H1 (cell line): ENCODE data around the gene FKBP8. TPM values are rescaled to one million over a fixed set of nuclear protein-coding genes. Genes with fewer than 3 reads are reported as not detected.

Experiments
- CTCF ChIA-PET: fragments of 300-600 bp; sonication (Branson Sonifier 250); formaldehyde crosslinking; loops from one replicate; lab custom pipeline; 2021; ENCODE audit not compliant: partially characterized antibody; lab: Charles Lee
- POLR2A ChIA-PET: fragments of 300-600 bp; sonication (Branson Sonifier 250); formaldehyde crosslinking; loops from one replicate; lab custom pipeline; 2021; ENCODE audit warnings: inconsistent platforms; ENCODE audit not compliant: partially characterized antibody; lab: Charles Lee
- DNase-seq, 2 experiments: peaks; one replicate each; pipeline versions ENCODE4 v3.0.0 to v3.0.0-alpha.2; 2010 to 2022; ENCODE audit warnings: low spot score in 2 of 2, low read depth in 1 of 2, mixed read lengths in 1 of 2
- FAIRE-seq: peaks from 2 replicates; lab custom pipeline; 2011; peaks lifted over from hg19 to GRCh38; lab: Jason Lieb, UNC
- H2AFZ ChIP-seq: 2 replicates; pipeline ENCODE4 v1.8.1; 2012; ENCODE audit warnings: low read length, inconsistent platforms
- H2AK5ac ChIP-seq: 2 replicates; pipeline ENCODE4 v1.6.1; 2013; ENCODE audit warnings: low read depth, low read length
- H2BK120ac ChIP-seq: replicated peaks from 2 replicates; pipeline ENCODE3; 2013; ENCODE audit warnings: low read depth, low read length, inconsistent platforms
- H2BK12ac ChIP-seq: 2 replicates; pipeline ENCODE4 v1.6.1; 2013; ENCODE audit warnings: low read depth, low read length
- H2BK15ac ChIP-seq: 2 replicates; pipeline ENCODE4 v1.6.1; 2013; ENCODE audit warnings: low read length
- H2BK20ac ChIP-seq: 2 replicates; pipeline ENCODE4 v1.6.1; 2013; ENCODE audit warnings: low read length
- H2BK5ac ChIP-seq: 2 replicates; pipeline ENCODE4 v1.6.1; 2013; ENCODE audit warnings: low read depth, low read length
- H3K14ac ChIP-seq: 2 replicates; pipeline ENCODE4 v1.6.1; 2013; ENCODE audit warnings: inconsistent platforms; ENCODE audit not compliant: insufficient read length
- H3K18ac ChIP-seq: 2 replicates; pipeline ENCODE4 v1.6.1; 2013; ENCODE audit warnings: low read length; ENCODE audit errors: extremely low read depth
- H3K23ac ChIP-seq: 2 replicates; pipeline ENCODE4 v1.6.1; 2013; ENCODE audit warnings: inconsistent platforms; ENCODE audit not compliant: insufficient read length
- H3K23me2 ChIP-seq: 2 replicates; pipeline ENCODE4 v1.6.1; 2013; ENCODE audit warnings: low read depth, low read length
- H3K27ac ChIP-seq: 2 replicates; pipeline ENCODE4 v1.6.1; 2011; ENCODE audit warnings: low read depth, low read length, inconsistent platforms
- H3K27me3 ChIP-seq, 4 experiments: replicated peaks in 1 of 4; 1 replicate in 1 of 4; 2 replicates in 3 of 4; pipeline versions ENCODE4 v1.6.1 to v1.8.1; 2011 to 2013; ENCODE audit warnings: low read length in 3 of 4, mild to moderate bottlenecking in 3 of 4, inconsistent platforms in 2 of 4, mixed read lengths in 2 of 4, moderate library complexity in 1 of 4; ENCODE audit not compliant: control insufficient read depth in 3 of 4, insufficient read depth in 3 of 4; ENCODE audit errors: extremely low read depth in 1 of 4
- H3K36me3 ChIP-seq, 4 experiments: 2 replicates each; pipeline versions ENCODE4 v1.6.1 to v1.8.1; 2011 to 2013; ENCODE audit warnings: mild to moderate bottlenecking in 4 of 4, low read length in 3 of 4, moderate library complexity in 2 of 4, control low read depth in 1 of 4, inconsistent platforms in 1 of 4; ENCODE audit not compliant: insufficient read depth in 4 of 4, control insufficient read depth in 2 of 4
- H3K4ac ChIP-seq: replicated peaks from 2 replicates; pipeline ENCODE3; 2013; ENCODE audit warnings: low read length, low read depth, mixed read lengths, inconsistent platforms; ENCODE audit not compliant: insufficient read length
- H3K4me1 ChIP-seq, 4 experiments: replicated peaks in 1 of 4; 1 replicate in 1 of 4; 2 replicates in 3 of 4; pipeline versions ENCODE4 v1.6.1 to v1.8.1; 2011 to 2013; ENCODE audit warnings: low read length in 3 of 4, inconsistent platforms in 2 of 4, mixed read lengths in 1 of 4; ENCODE audit not compliant: insufficient read depth in 4 of 4, control insufficient read depth in 3 of 4
- H3K4me2 ChIP-seq, 2 experiments: 2 replicates each; pipeline versions ENCODE4 v1.6.1 to v1.8.1; 2011 to 2013; ENCODE audit warnings: low read depth in 2 of 2, low read length in 2 of 2, control low read depth in 1 of 2, inconsistent platforms in 1 of 2, mild to moderate bottlenecking in 1 of 2; ENCODE audit not compliant: insufficient read depth in 1 of 2
- H3K4me3 ChIP-seq, 4 experiments: fragments of 200-600, 300-600 bp in 1 of 4; sonication (generic), shearing (Covaris generic), sonication (Bioruptor Twin) in 1 of 4; 2 replicates each; pipeline versions ENCODE4 v1.5.1 to v1.8.1; 2011 to 2016; ENCODE audit warnings: low read length in 4 of 4, low read depth in 3 of 4, control low read depth in 2 of 4, inconsistent platforms in 2 of 4, mild to moderate bottlenecking in 2 of 4, mixed read lengths in 1 of 4, moderate library complexity in 1 of 4; ENCODE audit not compliant: insufficient read depth in 2 of 4; ENCODE audit errors: extremely low read depth in 1 of 4
- H3K56ac ChIP-seq: replicated peaks from 2 replicates; pipeline ENCODE3; 2013; ENCODE audit warnings: low read depth, mild to moderate bottlenecking, mixed read lengths, low read length, inconsistent platforms; ENCODE audit not compliant: insufficient read length
- H3K79me1 ChIP-seq: 2 replicates; pipeline ENCODE4 v1.6.1; 2013; ENCODE audit warnings: low read depth, low read length, control low read depth
- H3K79me2 ChIP-seq, 2 experiments: 2 replicates each; pipeline versions ENCODE4 v1.6.1 to v1.8.1; 2012 to 2013; ENCODE audit warnings: low read length in 2 of 2, mild to moderate bottlenecking in 2 of 2, inconsistent platforms in 1 of 2; ENCODE audit not compliant: insufficient read depth in 2 of 2, control insufficient read depth in 1 of 2
- H3K9ac ChIP-seq, 4 experiments: replicated peaks in 1 of 4; 1 replicate in 1 of 4; 2 replicates in 3 of 4; pipeline versions ENCODE4 v1.6.1 to v1.8.1; 2011 to 2013; ENCODE audit warnings: low read depth in 3 of 4, low read length in 3 of 4, control low read depth in 2 of 4, mild to moderate bottlenecking in 2 of 4, moderate library complexity in 2 of 4, inconsistent platforms in 1 of 4; ENCODE audit errors: extremely low read depth in 1 of 4
- H3K9me3 ChIP-seq, 2 experiments: 2 replicates each; pipeline versions ENCODE4 v1.6.1 to v1.8.1; 2012 to 2013; ENCODE audit warnings: mild to moderate bottlenecking in 2 of 2, moderate library complexity in 2 of 2, control low read depth in 1 of 2, inconsistent platforms in 1 of 2, low read depth in 1 of 2, low read length in 1 of 2, mixed read lengths in 1 of 2; ENCODE audit not compliant: insufficient read depth in 2 of 2
- H4K20me1 ChIP-seq, 2 experiments: replicated peaks in 1 of 2; 2 replicates each; pipeline versions ENCODE3 to v1.8.1; 2011 to 2013; ENCODE audit warnings: inconsistent platforms in 2 of 2, low read length in 2 of 2, mild to moderate bottlenecking in 1 of 2; ENCODE audit not compliant: insufficient read depth in 2 of 2, control insufficient read depth in 1 of 2
- H4K5ac ChIP-seq: 2 replicates; pipeline ENCODE4 v1.6.1; 2013; ENCODE audit warnings: low read length, low read depth, mixed read lengths, inconsistent platforms; ENCODE audit not compliant: insufficient read length
- H4K8ac ChIP-seq: 2 replicates; pipeline ENCODE4 v1.8.0; 2013; ENCODE audit warnings: mild to moderate bottlenecking, moderate library complexity, low read length, inconsistent platforms; ENCODE audit not compliant: insufficient read depth; ENCODE audit errors: extremely low read depth
- H4K91ac ChIP-seq: replicated peaks from 2 replicates; pipeline ENCODE3; 2013; ENCODE audit warnings: low read length, mixed read lengths, inconsistent platforms; ENCODE audit not compliant: insufficient read length
- ASH2L ChIP-seq: fragments of 200-600, 300-600 bp; sonication (generic); IDR thresholded peaks from one replicate; pipeline ENCODE4 v1.7.1; 2017; ENCODE audit warnings: low read length
- CBX8 ChIP-seq: fragments of 300-800, 300-1000 bp; sonication (generic); IDR thresholded peaks from 2 replicates; pipeline ENCODE4 v1.7.1; 2016; ENCODE audit warnings: low read depth, low read length, borderline replicate concordance
- EZH2 ChIP-seq: fragments of 200-600 bp; sonication (generic); IDR thresholded peaks from 2 replicates; pipeline ENCODE4 v1.7.1; 2012; ENCODE audit warnings: low read depth, mild to moderate bottlenecking, moderate library complexity, low read length, inconsistent platforms; ENCODE audit not compliant: severe bottlenecking
- SAP30 ChIP-seq: fragments of 300-600 bp; sonication (generic); IDR thresholded peaks from 2 replicates; pipeline ENCODE4 v1.7.1; 2012; ENCODE audit warnings: low read length, moderate library complexity, mild to moderate bottlenecking, inconsistent platforms; ENCODE audit not compliant: insufficient read depth, insufficient replicate concordance
- SRF ChIP-seq: IDR thresholded peaks from 2 replicates; pipeline ENCODE4 v1.6.1; 2011; ENCODE audit warnings: mild to moderate bottlenecking, low read depth, low read length, moderate library complexity
- TBP ChIP-seq: IDR thresholded peaks from 2 replicates; pipeline ENCODE4 v1.6.1; 2011; ENCODE audit warnings: low read depth, low read length, improper control_type of control experiment
- YY1 ChIP-seq: IDR thresholded peaks from 2 replicates; pipeline ENCODE4 v1.6.1; 2011; ENCODE audit warnings: low read depth, mild to moderate bottlenecking, low read length
- WGBS, 2 experiments: shearing (Covaris generic) in 1 of 2; methylation state at CpG; one replicate each; pipeline versions ENCODE4 v1.1.6 to v1.1.7; 2013 to 2015; ENCODE audit warnings: low lambda C conversion rate in 2 of 2, mixed read lengths in 2 of 2, inconsistent platforms in 1 of 2, low coverage in 1 of 2, missing lambda C conversion rate in 1 of 2; ENCODE audit not compliant: insufficient replicate concordance in 2 of 2, insufficient coverage in 1 of 2, insufficient read length in 1 of 2; ENCODE audit errors: extremely low coverage in 1 of 2, missing lambda C conversion rate in 1 of 2; 5-methylcytosine and 5-hydroxymethylcytosine counted together
- polyA plus RNA-seq, 7 experiments: library from polyadenylated mRNA; depleted of rRNA in 3 of 7; stranded (reverse) in 5 of 7; unstranded in 2 of 7; fragments of >200 nt in 5 of 7; fragments of 200-250 nt in 2 of 7; gene quantifications; 1 replicate in 5 of 7; 2 replicates in 1 of 7; 4 replicates in 1 of 7; pipeline versions ENCODE4 v1.2.1 to v1.2.3, GENCODE V29; 2011 to 2013; ENCODE audit warnings: missing spikeins in 2 of 7, mixed read lengths in 2 of 7
- total RNA-seq: library from RNA; stranded (reverse); fragmentation: NEBNext Ultra II Directional; extraction: Animal tissue kit (Norgen Biotek cat#: 25700); gene quantifications from 2 replicates; pipeline ENCODE4 v1.2.1, GENCODE V29; 2021
- TF ChIP-seq, protein P1 (sequence below): IDR thresholded peaks from 2 replicates; pipeline ENCODE4 v1.6.1; 2012; ENCODE audit warnings: inconsistent platforms
- TF ChIP-seq, protein P2 (sequence below): IDR thresholded peaks from 2 replicates; pipeline ENCODE4 v1.6.1; 2011; ENCODE audit warnings: low read length, improper control_type of control experiment

Gene FKBP8
- total and polyA plus RNA-seq, 2 of the 8 experiments (the other 6 are each of a cell fraction or from before 2014, with no cell fraction given): 264 to 309 TPM

DNA sequence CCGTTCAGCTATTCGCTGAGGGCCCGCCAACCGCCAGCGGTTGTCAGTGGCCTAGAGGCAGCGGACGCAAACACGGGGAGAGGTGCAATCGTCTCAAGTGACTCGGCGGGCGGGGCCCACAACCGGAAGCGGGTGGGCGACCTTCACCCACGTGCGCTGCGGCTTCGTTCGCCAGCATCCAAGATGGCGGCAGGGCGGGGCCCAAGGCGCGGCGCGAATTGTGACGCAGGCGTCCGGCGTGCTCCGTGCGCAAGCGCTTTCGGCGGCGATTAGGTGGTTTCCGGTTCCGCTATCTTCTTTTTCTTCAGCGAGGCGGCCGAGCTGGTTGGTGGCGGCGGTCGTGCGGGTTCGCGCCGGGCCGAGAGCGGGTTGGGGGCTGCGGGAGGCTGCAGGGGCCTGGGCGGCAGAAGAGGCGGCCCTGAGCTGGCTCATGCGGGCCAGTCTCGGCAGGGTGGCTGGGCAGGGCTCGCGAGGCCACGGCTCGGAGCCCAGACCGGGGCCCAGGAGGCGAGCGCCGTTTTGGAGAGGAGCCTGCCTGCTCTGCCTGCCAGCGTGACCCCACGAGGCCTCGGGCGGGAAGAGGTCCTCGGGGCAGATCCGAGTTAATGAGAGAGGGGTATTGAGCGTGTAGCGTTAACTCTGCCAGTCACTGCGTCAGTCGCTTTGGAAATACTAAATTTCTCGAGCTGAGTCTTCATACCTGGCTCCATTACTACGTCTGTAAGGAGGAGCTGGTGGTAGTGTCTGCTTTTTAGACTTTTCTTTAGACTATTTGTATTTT lies 28.4 kb upstream of the FKBP8 start, which contains the start of gene UBA52:
UBA52 (plus strand) TSS at position 294 of the 781 bp plus-strand sequence. CDS start 1,444 bp downstream, outside the sequence.
- FAIRE-seq: peak; percentile 32
- Histone ChIP-seq H3K4ac (peak within 1 kb of the TSS; percentile 34), H2AFZ (no peak within 1 kb of the TSS), H4K91ac (peak within 1 kb of the TSS; percentile 96), H2BK12ac (no peak within 1 kb of the TSS), H2BK120ac (no peak within 1 kb of the TSS), H2BK20ac (no peak within 1 kb of the TSS), H3K36me3 (peaks cover 31 to 58% (median 50%) of the 10 kb centered on the region in 4 experiments), H3K23ac (no peak within 1 kb of the TSS), H3K18ac (peak within 1 kb of the TSS; percentile 60), H3K9ac (peak within 1 kb of the TSS; percentile 95 to 97 (median 96)), H3K79me2 (peaks cover 12 to 20% of the 10 kb centered on the region in 2 experiments), H2AK5ac (peak within 1 kb of the TSS; percentile 56), H3K27me3 (no peaks in the 10 kb centered on the region), H3K27ac (peak within 1 kb of the TSS; percentile 89), H3K23me2 (peaks cover 10% of the 10 kb centered on the region), H3K56ac (peak within 1 kb of the TSS; percentile 95), H4K20me1 (peaks cover 9 to 24% of the 10 kb centered on the region in 2 experiments), H4K8ac (peak within 1 kb of the TSS; percentile 98), H3K4me2 (peak within 1 kb of the TSS; percentile 91 to 97), H3K14ac (peak within 1 kb of the TSS; percentile 40), H4K5ac (peak within 1 kb of the TSS; percentile 79), H3K79me1 (peaks cover 13% of the 10 kb centered on the region), H2BK15ac (no peak within 1 kb of the TSS), H3K4me3 (peak within 1 kb of the TSS; percentile 93 to 99 (median 98)), H2BK5ac (peak within 1 kb of the TSS; percentile 84), H3K9me3 (no peaks in the 10 kb centered on the region), H3K4me1 (peaks cover 0 to 9% (median 6%) of the 10 kb centered on the region in 4 experiments; a peak in 6 of 7 replicates)
- peak; percentile 89 to 99 for DNase-seq
- ChIA-PET CTCF (interaction anchor here (0.8 to 4.7 kb wide), 12 partner anchors 10 to 121 kb away, joined by 3 to 28 read pairs (median 4); partner anchors contain the start of genes KXD1 and REX1BD), POLR2A (interaction anchor here (0.6 to 6.1 kb wide), 35 partner anchors 10 to 535 kb away, joined by 3 to 112 read pairs (median 3); partner anchors contain the start of genes ELL, KXD1 and REX1BD)
- WGBS, 2 experiments: 1% methylated on average over 71 of the region's 75 CpGs; no CpG with 5 or more reads in 1 of the 2 experiments
- TF ChIP-seq ASH2L (peak; percentile 65), CBX8 (no peak), YY1 (peak; percentile 100), SAP30 (no peak), TBP (peak; percentile 92), SRF (peak; percentile 55), EZH2 (no peak)
- TF ChIP-seq, protein P1, sequence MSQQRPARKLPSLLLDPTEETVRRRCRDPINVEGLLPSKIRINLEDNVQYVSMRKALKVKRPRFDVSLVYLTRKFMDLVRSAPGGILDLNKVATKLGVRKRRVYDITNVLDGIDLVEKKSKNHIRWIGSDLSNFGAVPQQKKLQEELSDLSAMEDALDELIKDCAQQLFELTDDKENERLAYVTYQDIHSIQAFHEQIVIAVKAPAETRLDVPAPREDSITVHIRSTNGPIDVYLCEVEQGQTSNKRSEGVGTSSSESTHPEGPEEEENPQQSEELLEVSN: no peak; the same call in none of the 2 replicates
- TF ChIP-seq, protein P2, sequence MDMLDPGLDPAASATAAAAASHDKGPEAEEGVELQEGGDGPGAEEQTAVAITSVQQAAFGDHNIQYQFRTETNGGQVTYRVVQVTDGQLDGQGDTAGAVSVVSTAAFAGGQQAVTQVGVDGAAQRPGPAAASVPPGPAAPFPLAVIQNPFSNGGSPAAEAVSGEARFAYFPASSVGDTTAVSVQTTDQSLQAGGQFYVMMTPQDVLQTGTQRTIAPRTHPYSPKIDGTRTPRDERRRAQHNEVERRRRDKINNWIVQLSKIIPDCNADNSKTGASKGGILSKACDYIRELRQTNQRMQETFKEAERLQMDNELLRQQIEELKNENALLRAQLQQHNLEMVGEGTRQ: peak; percentile 88
